Testis (tissue), 3 donors: ENCODE data around the gene RASSF7. TPM values are rescaled to one million over a fixed set of nuclear protein-coding genes. Genes with fewer than 3 reads are reported as not detected.
"Not testable (repeated sequence)": the region's sequence is repeated elsewhere in the genome, so short reads cannot be mapped to it uniquely, and the experiment has no call there.

ENCODE experiments used
- DNase-seq: peaks from one replicate; pipeline ENCODE4 v3.0.0-alpha.2; 2019
- H3K27ac ChIP-seq, 2 donors: fragments of 200-600 bp; sonication (generic); one replicate each; pipeline ENCODE4 v1.5.1; 2019
- H3K27me3 ChIP-seq: fragments of 200-600 bp; sonication (generic); one replicate; pipeline ENCODE4 v1.5.1; 2019
- H3K36me3 ChIP-seq: fragments of 200-600 bp; sonication (generic); one replicate; pipeline ENCODE4 v1.5.1; 2017; ENCODE audit warnings: low read depth; ENCODE audit errors: missing control alignments
- H3K4me1 ChIP-seq: fragments of 200-600 bp; sonication (generic); one replicate; pipeline ENCODE4 v1.5.1; 2019
- H3K4me3 ChIP-seq, 2 donors: fragments of 200-600 bp; sonication (generic); one replicate each; pipeline ENCODE4 v1.5.1; 2017 to 2019
- H3K9me3 ChIP-seq: fragments of 200-600 bp; sonication (generic); one replicate; pipeline ENCODE4 v1.5.1; 2017
- CTCF ChIP-seq, 3 experiments: fragments of 450-650 bp in 2 of 3; fragments of 200-600 bp in 1 of 3; sonication (generic) in 1 of 3; IDR thresholded peaks; one replicate each; pipeline ENCODE4 v1.5.1; 2016 to 2019; ENCODE audit warnings: antibody characterized with exemption in 3 of 3, mild to moderate bottlenecking in 2 of 3, moderate library complexity in 1 of 3
- POLR2A ChIP-seq: fragments of 450-650 bp; IDR thresholded peaks from one replicate; pipeline ENCODE4 v1.6.1; 2017; ENCODE audit warnings: antibody characterized with exemption, mild to moderate bottlenecking, moderate library complexity
- WGBS, 2 donors: methylation state at CpG; one replicate each; pipeline ENCODE4 v1.1.5; 2018; 5-methylcytosine and 5-hydroxymethylcytosine counted together
- intact Hi-C: fragments of 100-400 bp; cut with DNase I; formaldehyde crosslinking; loops from one replicate; pipeline ENCODE4 v1.15.1; 2023; ENCODE audit warnings: low total_unique reads
- polyA plus RNA-seq: library from polyadenylated mRNA; stranded (reverse); fragments of 350-450 nt; fragmentation: Illumina TruSeq; extraction: RNeasy Lipid Tissue Mini Kit (QIAGEN cat#74804); gene quantifications from one replicate; pipeline ENCODE4 v1.2.3, GENCODE V29; 2014; ENCODE audit warnings: low read depth, low replicate concordance; ENCODE audit not compliant: insufficient read depth
- total RNA-seq, 2 donors: library from RNA; depleted of rRNA; stranded (reverse); fragments of >200 nt; gene quantifications; one replicate each; pipeline ENCODE4 v1.2.3, GENCODE V29; 2016

The RASSF7 gene
- total and polyA plus RNA-seq, 3 donors from 2014 or later: 13.2 to 35.7 (median 22.0) TPM

DNA sequence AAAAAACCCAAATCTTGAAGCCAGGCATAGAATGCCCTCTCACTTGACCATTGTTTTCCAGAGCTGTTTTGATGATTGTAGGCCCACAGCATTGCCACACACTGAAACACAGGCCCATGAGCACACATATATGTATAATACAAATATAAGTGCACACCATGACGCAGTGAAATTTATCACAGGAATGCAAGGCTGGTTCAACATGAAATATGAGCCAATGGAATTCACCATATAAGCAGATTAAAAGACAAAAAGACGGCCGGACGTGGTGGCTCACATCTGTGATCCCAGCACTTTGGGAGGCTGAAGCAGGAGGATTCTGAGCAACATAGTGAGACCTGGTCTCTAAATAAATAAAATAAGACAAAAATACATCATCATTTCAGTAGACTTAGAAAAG lies 44.4 kb upstream of the RASSF7 start:
- H3K27me3 ChIP-seq: no peaks in the 10 kb centered on the region
- no peaks in the 10 kb centered on the region for H3K36me3 ChIP-seq
- H3K9me3 ChIP-seq: no peaks in the 10 kb centered on the region
- no peak for DNase-seq
- intact Hi-C loops: no loop called here
- H3K4me3 ChIP-seq: no peak overlapping the region
- no peak overlapping the region for H3K27ac ChIP-seq
- H3K4me1 ChIP-seq: no peaks in the 10 kb centered on the region
- WGBS, 2 donors: 90 to 97% methylated on average over 4 of the region's 4 CpGs
- no peak for TF ChIP-seq POLR2A
- no peak for TF ChIP-seq CTCF (IDR thresholded peaks at IDR 0.05)

DNA sequence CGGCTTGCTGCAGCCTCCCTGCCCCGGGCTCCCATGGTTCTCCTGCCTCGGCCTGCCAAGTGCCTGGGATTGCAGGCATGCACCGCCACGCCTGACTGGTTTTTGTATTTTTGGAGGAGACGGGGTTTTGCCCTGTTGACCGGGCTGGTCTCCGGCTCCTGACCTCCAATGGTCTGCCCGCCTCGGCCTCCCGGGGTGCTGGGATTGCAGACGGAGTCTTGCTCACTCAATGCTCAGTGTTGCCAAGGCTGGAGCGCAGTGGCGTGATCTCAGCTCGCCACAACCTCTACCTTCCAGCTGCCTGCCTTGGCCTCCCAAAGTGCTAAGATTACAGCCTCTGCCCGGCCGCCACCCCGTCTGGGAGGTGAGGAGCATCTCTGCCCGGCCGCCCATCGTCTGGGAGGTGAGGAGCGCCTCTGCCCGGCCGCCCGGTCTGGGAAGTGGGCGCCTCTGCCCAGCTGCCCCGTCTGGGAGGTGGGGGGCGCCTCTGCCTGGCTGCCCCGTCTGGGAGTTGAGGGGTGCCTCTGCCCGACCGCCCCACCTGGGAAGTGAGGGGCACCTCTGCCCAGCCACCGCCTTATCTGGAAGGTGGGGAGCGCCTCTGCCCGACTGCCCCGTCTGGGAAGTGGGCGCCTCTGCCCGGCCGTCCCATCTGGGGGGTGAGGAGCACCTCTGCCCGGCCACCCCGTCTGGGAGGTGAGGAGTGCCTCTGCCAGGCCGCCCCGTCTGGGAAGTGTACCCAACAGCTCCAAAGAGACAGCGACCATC lies 43.7 kb upstream of the RASSF7 start:
- H3K36me3 ChIP-seq, H3K4me3 ChIP-seq, intact Hi-C loops, H3K27ac ChIP-seq, H3K27me3 ChIP-seq, H3K4me1 ChIP-seq, H3K9me3 ChIP-seq, DNase-seq: not testable (repeated sequence)
- WGBS, 2 donors: 94% methylated on average over 12 to 33 of the region's 43 CpGs

DNA sequence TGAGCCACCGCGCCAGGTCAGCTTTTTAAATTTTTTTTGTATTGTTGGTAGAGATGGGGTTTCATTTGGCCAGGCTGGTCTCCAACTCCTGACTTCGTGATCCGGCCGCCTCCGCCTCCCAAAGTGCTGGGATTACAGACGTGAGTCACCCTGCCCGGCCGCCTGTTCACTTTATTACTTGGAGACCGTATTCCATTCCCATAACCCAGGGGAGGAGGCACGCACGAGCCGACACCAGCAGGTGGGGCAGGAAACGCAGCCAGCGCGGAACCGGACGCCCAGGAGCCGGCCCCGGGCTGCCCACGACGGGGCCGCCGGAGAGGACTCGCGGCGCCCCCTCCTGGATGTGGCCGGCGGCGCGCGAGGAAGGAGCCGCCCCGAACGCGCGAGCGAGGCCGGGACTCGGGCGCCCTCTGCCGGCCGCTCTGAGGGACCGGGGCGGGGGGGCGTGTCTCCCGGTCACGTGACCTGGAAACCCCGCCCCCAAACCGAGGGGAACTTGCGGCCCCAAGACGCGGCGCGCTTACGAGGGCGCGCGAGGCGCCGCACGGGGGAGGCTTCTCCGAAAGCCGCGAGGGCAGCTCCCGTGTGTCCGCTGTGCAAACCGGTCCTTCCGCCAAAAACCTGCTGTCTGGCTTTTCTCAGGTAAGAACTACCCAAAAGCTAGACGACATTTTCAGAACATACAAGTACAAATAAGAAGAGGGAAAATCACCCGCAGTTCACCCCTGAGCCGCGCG lies 42.1 kb upstream of the RASSF7 start:
- H3K9me3 ChIP-seq: no peaks in the 10 kb centered on the region
- H3K27me3 ChIP-seq: no peaks in the 10 kb centered on the region
- no peaks in the 10 kb centered on the region for H3K4me1 ChIP-seq
- WGBS, 2 donors: 9 to 22% methylated on average over 33 to 50 of the region's 74 CpGs
- peak; percentile 86 for DNase-seq
- H3K4me3 ChIP-seq: peak overlapping the region; percentile 13 to 21
- no peaks in the 10 kb centered on the region for H3K36me3 ChIP-seq
- TF ChIP-seq CTCF (IDR thresholded peaks at IDR 0.05): peak; percentile 99 to 100 (median 99)
- TF ChIP-seq POLR2A: no peak
- intact Hi-C loops: no loop called here
- peak overlapping the region in 1 of 2 donors; percentile 74 for H3K27ac ChIP-seq

- Histone ChIP-seq H3K4me1 (no peaks in the 10 kb centered on the region), H3K4me3 (no peak overlapping the region), H3K36me3 (no peaks in the 10 kb centered on the region), H3K27me3 (no peaks in the 10 kb centered on the region), H3K9me3 (no peaks in the 10 kb centered on the region), H3K27ac (no peak overlapping the region)
- WGBS, 2 donors: 83 to 90% methylated on average over 39 of the region's 39 CpGs
- intact Hi-C loops: no loop called here
- TF ChIP-seq CTCF (IDR thresholded peaks at IDR 0.05) (no peak), POLR2A (no peak)
- no peak for DNase-seq
These were observed 40.2 kb upstream of the RASSF7 start for GRCh38 chr11:520428-521176.

- Histone ChIP-seq H3K36me3 (no peaks in the 10 kb centered on the region), H3K4me3 (no peak overlapping the region), H3K27me3 (no peaks in the 10 kb centered on the region), H3K9me3 (no peaks in the 10 kb centered on the region), H3K27ac (no peak overlapping the region), H3K4me1 (no peaks in the 10 kb centered on the region)
- no peak for TF ChIP-seq POLR2A
- no peak for TF ChIP-seq CTCF (IDR thresholded peaks at IDR 0.05)
- WGBS, 2 donors: 82 to 87% methylated on average over 8 to 10 of the region's 10 CpGs
- intact Hi-C loops: no loop called here
- DNase-seq: no peak
These were observed 39.5 kb upstream of the RASSF7 start for GRCh38 chr11:521177-521688.
